ENCODE results near the gene DCHS1.

DNA sequence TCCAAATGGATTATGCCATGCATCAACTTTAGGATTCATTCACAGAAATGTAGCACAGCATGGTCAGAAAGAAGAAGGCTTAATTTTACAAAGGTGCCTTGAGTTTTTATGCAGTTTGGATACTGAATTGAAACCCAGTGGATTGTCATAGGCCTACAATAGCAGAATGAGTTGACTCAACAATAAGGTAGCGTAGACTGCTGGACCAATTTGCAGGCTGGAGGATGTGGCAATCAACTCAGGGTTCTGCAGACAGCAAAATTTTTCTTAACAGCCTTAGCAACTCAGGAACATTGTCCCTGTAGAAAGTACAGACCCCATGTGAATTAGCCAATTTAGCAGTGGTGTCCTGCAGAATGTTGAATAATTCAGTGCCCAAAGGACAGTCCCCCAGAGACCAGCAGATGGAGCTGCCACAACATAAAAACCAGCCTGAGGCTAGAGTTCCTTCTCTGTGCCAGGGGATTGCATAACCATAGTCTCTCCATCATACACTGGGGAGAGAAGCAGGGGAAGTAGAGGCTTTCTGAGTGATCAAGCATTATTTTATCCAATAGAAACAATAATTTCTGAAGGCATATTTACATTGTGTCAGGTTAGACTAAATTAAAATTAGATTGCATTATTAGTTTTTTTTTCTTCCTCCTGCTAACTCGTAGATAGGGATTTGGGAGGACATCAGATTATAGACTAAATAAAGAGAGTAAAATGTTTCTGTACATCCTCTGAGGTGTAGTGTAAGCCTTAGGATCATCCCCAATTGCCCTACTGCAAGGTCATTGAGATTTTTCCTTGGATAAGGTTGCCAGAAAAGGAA lies 47.8 kb upstream of the DCHS1 start:
- TF ChIP-seq POLR2A (IDR thresholded peaks at IDR 0.05; ENCODE audit: low read depth, low read length) (no peak), POLR2AphosphoS5 (IDR thresholded peaks at IDR 0.05; ENCODE audit: low read depth, low read length) (no peak), TAF1 (IDR thresholded peaks at IDR 0.05; ENCODE audit: borderline replicate concordance, low read depth, low read length) (no peak)
